ENCODE measurements around the gene MFAP3. TPM values are rescaled to one million over a fixed set of nuclear protein-coding genes. Genes with fewer than 3 reads are reported as not detected.
A peak's percentile ranks its signal among the peaks of the same experiment; 100 is the strongest.

MFAP3 gene
- total RNA-seq, 1 experiment from 2014 or later, result 21.4 TPM

DNA sequence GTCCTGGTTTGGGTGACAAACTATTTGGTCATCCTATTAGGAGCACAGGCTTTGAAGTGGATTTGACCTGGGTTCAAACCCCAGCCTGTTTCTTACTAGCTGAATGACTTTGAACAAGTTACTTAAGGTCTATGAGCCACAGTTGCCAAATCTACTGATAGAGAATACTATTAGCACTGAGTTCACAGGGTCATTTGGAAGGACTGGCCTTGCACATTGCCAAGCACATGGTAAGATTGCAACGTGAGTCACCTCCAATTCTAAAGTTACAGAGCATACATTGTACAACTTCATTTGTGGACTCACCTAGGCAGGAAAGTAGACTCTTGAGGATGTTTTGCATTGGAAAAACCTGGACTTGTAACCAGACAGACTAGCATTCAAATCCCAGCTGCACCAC, 38.9 kb downstream of the MFAP3 start:
- POLR2A ChIA-PET (ENCODE audit: low non-redundant PET), result no interaction called here

DNA sequence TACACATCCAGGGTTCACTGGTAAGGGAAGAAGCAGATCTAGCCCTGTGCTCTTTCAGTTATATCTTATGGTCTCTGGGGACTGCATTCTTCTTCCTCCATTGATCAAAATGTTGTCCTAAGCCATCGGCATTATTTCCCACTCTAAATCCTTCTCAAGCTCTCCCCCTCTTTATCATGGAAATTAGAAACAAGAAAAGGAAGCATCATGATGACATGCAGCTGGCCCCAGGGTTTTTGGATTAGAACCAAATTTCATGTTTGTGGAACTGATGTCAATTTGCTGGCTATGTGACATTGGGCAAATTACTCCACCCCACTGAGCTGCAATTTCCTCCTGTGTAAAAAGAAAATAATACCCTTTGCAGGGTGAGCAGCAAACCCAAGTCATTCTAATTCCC, 39.5 kb downstream of the MFAP3 start:
- Histone ChIP-seq H3K4me3 (ENCODE audit: low read depth, low read length, poor library complexity, severe bottlenecking) (no peak overlapping the region), H3K27ac (ENCODE audit: low read depth, low read length, poor library complexity, severe bottlenecking) (no peak overlapping the region), H3K36me3 (ENCODE audit: insufficient read depth, low read length, poor library complexity, severe bottlenecking) (no peaks in the 10 kb centered on the region), H3K27me3 (replicated peaks; ENCODE audit: insufficient read depth, low read depth, low read length, poor library complexity) (no peaks in the 10 kb centered on the region), H3K9me3 (ENCODE audit: low read depth, low read length, poor library complexity, severe bottlenecking) (no peaks in the 10 kb centered on the region), H3K4me1 (ENCODE audit: insufficient read depth, low read length, poor library complexity, severe bottlenecking) (peaks cover 37% of the 10 kb centered on the region)
- BruUV-seq (replicated peaks), result no TSS peak
- ChIA-PET POLR2A (ENCODE audit: low non-redundant PET) (no interaction called here), CTCF (interaction anchor here (1.1 kb wide), 1 partner anchor 327 kb away, joined by 4 read pairs; no protein-coding TSS in a partner anchor)
- DNase-seq (ENCODE audit: low spot score), result peak; percentile 95
- intact Hi-C loops (cut with micrococcal nuclease; ENCODE audit: unreplicated experiment), result loop anchor here (5.0 to 10.0 kb wide), 2 partner anchors 184 to 527 kb away; no protein-coding TSS in a partner anchor
- no peak for TF ChIP-seq EZH2 (IDR thresholded peaks at IDR 0.05; ENCODE audit: borderline replicate concordance, low read depth, low read length, poor library complexity, severe bottlenecking)
- TF ChIP-seq, protein P1, sequence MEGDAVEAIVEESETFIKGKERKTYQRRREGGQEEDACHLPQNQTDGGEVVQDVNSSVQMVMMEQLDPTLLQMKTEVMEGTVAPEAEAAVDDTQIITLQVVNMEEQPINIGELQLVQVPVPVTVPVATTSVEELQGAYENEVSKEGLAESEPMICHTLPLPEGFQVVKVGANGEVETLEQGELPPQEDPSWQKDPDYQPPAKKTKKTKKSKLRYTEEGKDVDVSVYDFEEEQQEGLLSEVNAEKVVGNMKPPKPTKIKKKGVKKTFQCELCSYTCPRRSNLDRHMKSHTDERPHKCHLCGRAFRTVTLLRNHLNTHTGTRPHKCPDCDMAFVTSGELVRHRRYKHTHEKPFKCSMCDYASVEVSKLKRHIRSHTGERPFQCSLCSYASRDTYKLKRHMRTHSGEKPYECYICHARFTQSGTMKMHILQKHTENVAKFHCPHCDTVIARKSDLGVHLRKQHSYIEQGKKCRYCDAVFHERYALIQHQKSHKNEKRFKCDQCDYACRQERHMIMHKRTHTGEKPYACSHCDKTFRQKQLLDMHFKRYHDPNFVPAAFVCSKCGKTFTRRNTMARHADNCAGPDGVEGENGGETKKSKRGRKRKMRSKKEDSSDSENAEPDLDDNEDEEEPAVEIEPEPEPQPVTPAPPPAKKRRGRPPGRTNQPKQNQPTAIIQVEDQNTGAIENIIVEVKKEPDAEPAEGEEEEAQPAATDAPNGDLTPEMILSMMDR (conservative IDR thresholded peaks at IDR 0.05; ENCODE audit: low read depth, low read length), result no peak

More for the DNA sequence above, 38.9 kb downstream of the MFAP3 start:
- BruUV-seq (replicated peaks), result no TSS peak
- Histone ChIP-seq H3K36me3 (ENCODE audit: insufficient read depth, low read length, poor library complexity, severe bottlenecking) (no peaks in the 10 kb centered on the region), H3K4me3 (ENCODE audit: low read depth, low read length, poor library complexity, severe bottlenecking) (no peak overlapping the region), H3K9me3 (ENCODE audit: low read depth, low read length, poor library complexity, severe bottlenecking) (no peaks in the 10 kb centered on the region), H3K27me3 (replicated peaks; ENCODE audit: insufficient read depth, low read depth, low read length, poor library complexity) (no peaks in the 10 kb centered on the region), H3K4me1 (ENCODE audit: insufficient read depth, low read length, poor library complexity, severe bottlenecking) (peaks cover 37% of the 10 kb centered on the region), H3K27ac (ENCODE audit: low read depth, low read length, poor library complexity, severe bottlenecking) (no peak overlapping the region)
- DNase-seq (ENCODE audit: low spot score), result no peak
- CTCF ChIA-PET, result interaction anchor here (1.1 kb wide), 1 partner anchor 327 kb away, joined by 4 read pairs; no protein-coding TSS in a partner anchor
- intact Hi-C loops (cut with micrococcal nuclease; ENCODE audit: unreplicated experiment), result loop anchor here (5.0 to 10.0 kb wide), 2 partner anchors 185 to 527 kb away; no protein-coding TSS in a partner anchor
- TF ChIP-seq, protein P1 (conservative IDR thresholded peaks at IDR 0.05; ENCODE audit: low read depth, low read length), result no peak
- no peak for TF ChIP-seq EZH2 (IDR thresholded peaks at IDR 0.05; ENCODE audit: borderline replicate concordance, low read depth, low read length, poor library complexity, severe bottlenecking)

DNA sequence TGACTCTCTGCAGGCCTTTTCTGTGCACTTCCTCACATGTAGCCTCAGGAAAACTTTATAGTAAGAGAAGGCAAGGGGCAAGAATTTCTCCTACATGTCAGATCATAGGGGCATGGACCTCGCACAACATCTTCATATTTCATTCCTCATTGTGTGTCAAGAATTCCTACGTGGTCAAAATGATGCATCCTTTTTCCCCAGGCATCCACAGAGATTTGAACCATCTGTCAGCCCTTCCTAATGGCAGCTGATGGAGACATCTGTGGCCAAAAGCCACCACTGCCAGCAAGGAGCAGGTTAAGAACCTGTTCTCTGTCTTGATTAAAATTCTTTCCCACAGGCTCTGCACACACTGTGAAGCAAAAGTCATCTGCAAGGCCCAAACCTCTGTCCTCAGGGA, 42.5 kb downstream of the MFAP3 start:
- H3K27ac ChIP-seq (ENCODE audit: low read depth, low read length, poor library complexity, severe bottlenecking), result no peak overlapping the region
- DNase-seq (ENCODE audit: low spot score), result no peak
- ChIA-PET CTCF (no interaction called here), POLR2A (ENCODE audit: low non-redundant PET) (no interaction called here)
- TF ChIP-seq, protein P1 (conservative IDR thresholded peaks at IDR 0.05; ENCODE audit: low read depth, low read length), result no peak
- TF ChIP-seq EZH2 (IDR thresholded peaks at IDR 0.05; ENCODE audit: borderline replicate concordance, low read depth, low read length, poor library complexity, severe bottlenecking), result no peak
- H3K36me3 ChIP-seq (ENCODE audit: insufficient read depth, low read length, poor library complexity, severe bottlenecking), result no peaks in the 10 kb centered on the region
- H3K4me1 ChIP-seq (ENCODE audit: insufficient read depth, low read length, poor library complexity, severe bottlenecking), result peaks cover 56% of the 10 kb centered on the region
- no TSS peak for BruUV-seq (replicated peaks)
- no peaks in the 10 kb centered on the region for H3K27me3 ChIP-seq (replicated peaks; ENCODE audit: insufficient read depth, low read depth, low read length, poor library complexity)
- H3K9me3 ChIP-seq (ENCODE audit: low read depth, low read length, poor library complexity, severe bottlenecking), result no peaks in the 10 kb centered on the region
- intact Hi-C loops (cut with micrococcal nuclease; ENCODE audit: unreplicated experiment), result no loop called here
- no peak overlapping the region for H3K4me3 ChIP-seq (ENCODE audit: low read depth, low read length, poor library complexity, severe bottlenecking)
